NCI-H2227 treated with DMSO at 0.1 percent for 48 hours (cell line): ENCODE results near the gene PDLIM5.
"Not testable (repeated sequence)": the region's sequence is repeated elsewhere in the genome, so short reads cannot be mapped to it uniquely, and the experiment has no call there.

Source experiments
- DNase-seq: peaks from one replicate; lab custom pipeline; 2025; lab: John Stamatoyannopoulos, UW

Gene PDLIM5

DNA sequence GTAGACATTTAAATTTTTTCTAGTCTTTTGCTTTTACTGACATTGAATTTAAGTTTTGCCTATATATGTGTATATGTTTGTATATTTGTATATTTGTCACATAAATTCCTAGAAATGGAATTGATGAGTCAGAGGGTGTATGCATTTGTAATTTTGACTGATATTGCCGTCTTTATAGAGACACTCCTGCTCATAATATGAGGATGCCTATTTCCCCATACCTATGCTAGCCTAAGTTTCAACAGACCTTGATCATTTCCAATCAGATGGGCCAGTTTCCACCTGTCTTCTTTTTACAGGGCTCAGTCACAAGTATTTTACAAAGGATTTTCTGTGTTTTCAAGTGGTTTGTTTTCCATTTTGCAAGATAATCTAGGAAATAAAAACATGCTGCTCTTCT is 10.8 kb downstream of the PDLIM5 start:
- DNase-seq = no peak

DNA sequence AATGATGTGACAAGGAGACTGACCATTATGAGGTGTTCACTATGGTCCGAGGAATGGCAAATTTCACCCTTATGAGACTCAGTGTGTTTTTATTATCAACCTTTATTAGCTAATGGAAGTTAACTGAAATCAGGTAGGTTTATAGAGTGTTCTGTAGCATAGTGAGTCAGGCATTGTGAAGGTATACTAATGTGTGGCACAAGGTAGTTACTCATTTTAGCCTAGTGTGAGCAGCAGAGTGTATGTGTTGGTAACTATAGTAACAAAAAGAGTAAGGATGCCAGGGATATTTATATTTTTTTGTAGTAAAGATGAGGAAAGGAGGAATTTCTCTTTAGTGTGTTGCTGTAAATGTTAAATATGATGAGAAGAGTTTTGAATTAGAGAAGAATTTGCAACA is 12.0 kb downstream of the PDLIM5 start:
- no peak for DNase-seq

DNA sequence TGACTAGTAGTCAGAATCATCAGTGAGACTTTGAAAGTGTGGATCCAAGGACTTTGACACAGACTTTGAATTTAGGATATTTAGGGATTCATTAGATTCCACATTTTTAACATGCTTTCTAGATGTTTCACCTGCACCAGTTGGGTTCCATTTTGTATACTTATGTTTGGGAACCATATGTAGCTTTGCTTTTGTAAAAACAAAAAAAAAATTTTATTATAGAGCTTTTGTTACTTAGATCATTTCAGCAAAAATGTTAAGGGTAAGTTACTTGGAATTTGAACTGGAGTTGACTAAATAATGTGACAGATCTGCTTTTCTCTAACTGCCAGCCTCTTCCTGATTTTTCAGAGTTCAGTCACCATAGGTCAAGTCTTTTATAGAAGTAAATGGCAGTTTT is 14.6 kb downstream of the PDLIM5 start:
- DNase-seq = no peak

DNA sequence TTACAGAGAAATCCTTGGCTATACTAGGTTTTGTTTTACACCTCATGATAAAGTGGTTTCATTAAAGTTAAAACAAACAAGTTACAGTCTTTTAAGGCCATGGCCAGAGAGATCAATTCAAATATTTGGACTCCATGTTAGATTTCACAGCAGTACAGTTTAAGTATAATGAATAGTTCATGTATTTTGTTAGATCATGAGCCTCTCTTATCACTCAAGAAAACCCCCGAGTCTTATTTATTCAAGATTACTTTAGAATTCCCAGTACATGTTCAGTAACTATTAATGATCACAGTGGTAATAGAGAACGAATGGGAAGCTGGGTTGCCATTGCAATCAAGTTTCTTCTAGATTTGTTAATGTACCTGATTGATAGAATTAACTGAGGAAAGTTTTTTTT is 15.2 kb downstream of the PDLIM5 start:
- DNase-seq = no peak

DNA sequence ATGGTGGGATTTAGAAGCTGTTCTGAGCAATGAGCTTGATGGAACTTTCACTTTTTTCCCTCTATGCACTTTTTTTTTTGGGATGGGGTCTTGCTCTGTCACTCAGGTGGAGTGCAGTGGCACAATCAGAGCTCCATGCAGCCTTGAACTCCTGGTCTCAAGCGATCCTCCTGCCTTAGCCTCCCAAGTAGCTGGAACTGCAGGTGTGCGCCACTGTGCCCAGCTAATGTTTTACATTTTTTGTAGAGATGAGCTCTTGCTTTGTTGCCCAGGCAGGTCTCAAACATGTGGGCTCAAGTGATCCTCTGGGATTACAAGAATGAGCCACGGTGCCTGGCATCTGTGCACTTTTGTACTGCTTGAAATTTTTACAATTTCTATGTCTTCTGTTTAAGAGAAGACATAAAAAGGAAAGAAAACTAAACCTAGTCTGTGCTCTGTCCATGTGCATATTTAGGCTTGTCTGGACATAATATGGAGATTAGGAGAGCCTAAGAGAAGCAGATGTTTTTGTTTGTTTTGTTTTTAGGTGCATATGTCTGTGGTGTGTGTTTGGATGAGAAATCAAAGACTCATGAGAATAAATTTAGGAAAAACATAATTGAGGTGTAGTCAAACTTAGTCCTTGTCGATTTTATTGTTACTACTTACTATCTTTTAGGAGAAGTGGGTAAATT is 16.5 kb downstream of the PDLIM5 start:
- DNase-seq = no peak

DNA sequence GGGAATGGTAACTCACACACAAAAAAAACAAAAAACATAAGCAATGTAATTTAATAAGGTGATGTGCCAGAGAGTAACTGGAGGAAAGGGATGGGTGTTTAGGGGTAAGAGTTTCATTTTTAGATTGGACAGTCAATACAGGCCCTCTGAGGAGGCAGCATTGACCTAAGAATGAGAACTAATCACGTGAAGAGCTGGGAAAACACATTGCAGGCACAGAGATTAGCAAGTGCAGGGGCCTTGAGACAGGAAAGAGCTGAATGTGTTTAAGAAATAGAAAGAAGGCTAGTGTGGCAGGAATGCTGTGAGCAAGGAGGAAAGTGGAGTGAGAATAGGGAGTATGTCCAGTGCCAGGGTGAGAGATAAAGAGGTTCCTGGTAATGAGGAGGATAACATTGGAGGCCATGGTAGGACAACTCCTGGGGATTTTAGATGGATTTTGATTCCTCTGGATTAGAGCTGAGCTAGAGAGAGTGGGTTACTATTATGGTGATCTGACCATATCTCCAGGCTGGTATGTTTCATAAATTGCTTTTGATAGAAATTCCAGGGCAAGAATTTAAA is 17.6 kb downstream of the PDLIM5 start:
- DNase-seq = no peak

DNA sequence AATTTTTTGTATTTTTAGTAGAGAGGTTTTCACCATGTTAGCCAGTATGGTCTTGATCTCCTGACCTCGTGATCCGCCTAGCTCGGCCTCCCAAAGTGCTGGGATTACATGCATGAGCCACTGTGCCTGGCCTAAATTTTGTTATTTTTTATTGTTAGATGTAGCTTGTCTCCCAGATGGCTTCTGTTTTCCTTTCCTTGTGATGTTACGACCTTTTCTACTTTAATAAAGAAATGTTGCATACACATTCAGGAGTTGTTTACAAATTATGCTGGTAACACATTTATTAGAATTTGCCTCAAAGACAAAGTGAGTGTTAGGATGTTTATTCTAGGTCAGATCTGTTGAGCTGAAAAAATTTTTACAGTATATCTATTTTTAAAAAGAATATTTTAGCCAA is 18.4 kb downstream of the PDLIM5 start:
- DNase-seq = no peak

DNA sequence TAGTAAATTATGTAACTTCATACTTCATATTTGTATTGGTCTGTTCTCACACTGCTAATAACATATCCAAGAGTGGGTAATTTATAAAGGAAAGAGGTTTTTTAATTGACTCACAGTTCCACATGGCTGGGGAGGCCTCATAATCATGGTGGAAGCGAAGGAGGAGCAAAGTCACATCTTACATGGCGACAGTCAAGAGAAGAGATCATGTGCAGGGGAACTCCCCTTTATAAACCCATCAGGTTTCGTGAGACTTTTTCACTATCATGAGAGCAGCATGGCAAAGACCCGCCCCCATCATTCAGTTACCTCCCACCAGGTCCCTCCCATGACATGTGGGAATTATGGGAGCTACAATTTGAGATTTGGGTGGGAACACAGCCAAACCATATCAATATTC is 19.0 kb downstream of the PDLIM5 start:
- DNase-seq = not testable (repeated sequence)

DNA sequence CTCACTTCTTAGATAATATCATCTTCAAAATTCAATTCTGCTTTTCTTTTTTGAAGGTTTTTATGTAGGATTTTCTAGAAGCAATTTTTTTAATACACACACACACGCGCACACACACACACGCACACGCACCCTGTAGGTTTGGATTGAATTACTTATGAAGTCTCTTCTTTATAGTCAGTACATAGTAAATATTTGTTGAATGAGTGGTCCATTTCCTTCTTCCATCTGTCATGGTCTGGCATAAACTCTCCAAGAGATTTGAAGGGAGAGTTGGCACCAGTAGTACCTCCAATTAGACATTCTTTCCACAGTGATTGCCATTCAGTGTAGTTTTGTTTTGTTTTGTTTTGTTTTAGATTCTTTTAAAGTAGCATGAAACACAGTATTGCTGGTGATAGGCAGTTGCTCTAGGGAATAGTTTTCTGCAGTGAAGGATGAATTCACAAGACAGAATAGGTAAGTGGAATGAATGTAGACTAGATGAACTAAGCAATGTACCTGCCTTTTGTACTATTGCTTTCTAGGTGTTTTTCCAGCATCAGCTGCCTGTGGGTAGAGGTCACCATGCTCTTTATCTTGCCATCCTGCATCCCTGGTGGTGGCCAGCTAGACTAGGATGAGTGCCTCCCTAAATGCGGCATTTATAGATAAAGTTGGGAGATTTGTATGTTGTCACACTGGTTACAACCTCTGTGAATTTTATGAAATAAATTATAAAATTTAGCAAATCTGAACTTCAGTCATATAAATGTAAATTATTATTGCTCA is 20.5 kb downstream of the PDLIM5 start:
- DNase-seq = no peak

DNA sequence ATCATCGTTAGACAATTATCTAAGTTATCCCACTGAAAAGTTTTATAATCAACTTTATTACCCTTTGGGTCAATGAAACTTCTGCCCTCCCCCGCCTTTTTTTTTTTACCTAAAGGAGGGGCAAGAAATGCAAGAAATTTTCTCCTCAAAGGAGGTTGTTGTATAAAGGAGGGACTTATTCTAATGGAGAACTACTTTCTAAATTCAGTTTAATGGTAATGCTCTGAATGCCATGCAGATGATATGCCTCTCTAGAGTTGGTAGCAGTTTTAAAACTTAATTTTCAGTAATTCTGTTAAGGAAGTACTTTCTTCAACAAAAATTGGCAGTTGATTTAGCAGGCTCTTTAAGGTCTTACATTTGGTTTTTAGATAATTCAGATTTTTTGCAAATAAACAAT is 23.3 kb downstream of the PDLIM5 start:
- DNase-seq = no peak

DNA sequence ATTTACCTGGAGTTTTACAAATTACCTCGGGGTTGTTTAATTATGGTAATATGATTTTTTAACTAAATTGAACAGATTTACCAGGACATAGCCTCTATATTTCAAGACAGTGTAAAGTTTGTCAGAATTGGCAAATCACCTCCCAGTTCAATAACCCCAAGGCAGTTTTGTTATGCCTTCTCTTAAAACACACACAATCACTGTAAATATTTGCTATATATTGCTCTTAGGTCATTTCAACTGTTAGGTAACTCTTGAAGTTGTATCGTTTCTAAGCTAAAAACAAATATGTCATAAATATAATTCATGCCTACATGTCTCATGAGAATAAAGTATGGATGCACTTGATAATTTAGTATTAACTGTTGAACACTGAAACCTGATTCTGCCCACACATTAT is 24.1 kb downstream of the PDLIM5 start:
- no peak for DNase-seq

DNA sequence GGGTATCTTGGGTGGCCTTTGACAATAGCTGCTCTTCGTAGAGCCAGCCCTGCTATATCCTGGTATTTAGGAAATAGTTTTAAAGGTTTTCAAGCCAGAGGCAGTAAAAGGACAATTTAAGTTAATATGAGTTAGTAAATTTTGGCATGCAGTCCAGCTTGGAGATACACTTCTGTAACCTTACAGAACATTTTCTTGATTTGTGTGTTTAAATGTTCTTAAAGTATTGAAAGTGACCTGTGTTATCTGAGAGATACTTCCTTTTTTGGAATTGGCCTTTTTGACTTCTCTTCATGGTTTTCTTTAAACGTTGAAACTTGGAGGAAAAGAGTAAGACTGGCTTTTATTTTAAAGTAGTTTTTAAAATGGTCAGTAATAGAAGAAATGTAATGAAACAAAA is 25.5 kb downstream of the PDLIM5 start:
- no peak for DNase-seq

DNA sequence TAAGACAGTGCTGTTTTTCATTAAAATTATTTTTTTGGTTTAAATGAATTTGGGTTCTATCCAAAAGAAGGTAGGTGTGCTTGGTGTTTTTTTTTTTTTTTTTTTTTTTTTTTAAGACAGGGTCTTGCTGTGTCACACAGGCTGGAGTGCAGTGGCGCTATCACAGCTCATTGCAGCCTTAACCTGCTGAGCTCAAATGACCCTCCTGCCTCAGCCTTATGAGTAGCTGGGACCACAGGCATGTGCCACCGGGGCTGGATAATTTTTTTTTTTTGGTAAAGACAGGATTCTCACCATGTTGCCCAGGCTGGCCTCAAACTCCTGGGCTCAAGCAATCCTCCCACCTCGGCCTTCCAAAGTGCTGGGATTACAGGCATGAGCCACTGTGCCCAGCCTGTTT is 27.1 kb downstream of the PDLIM5 start:
- DNase-seq = not testable (repeated sequence)

DNA sequence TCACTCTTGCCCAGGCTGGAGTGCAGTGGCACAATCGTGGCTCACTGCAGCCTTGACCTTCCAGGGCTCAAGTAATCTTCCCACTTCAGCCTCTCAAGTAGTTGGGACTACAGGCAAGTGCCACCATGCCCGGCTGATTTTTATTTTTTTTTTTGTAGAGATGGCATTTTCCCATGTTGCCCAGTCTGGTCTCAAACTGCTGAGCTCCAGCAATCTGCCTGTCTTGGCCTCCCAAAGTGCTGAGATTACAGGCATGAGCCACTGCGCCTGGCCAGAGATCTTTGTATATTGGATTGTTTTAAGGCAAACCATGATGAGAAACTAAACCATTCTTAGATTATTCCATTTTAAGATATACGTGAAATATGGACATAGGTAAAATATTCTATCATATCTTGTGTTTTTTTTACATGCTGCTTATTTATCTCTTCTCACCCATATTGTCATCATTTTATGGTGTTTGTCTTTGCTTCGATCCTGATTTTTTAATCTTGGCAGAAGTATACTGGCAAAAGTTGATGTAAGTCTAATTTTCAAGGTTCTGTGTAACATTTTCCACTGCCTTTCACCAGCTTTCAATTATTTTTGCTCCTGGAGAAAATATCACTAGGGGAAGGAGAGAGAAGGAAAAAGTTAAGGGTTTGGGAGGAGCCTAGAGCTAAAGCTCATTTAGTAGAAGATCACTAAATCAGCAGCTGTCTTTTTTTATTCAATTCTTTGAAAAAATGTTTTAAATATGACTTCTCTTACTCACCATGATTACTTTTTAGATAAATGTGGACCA is 27.8 kb downstream of the PDLIM5 start:
- DNase-seq = no peak

DNA sequence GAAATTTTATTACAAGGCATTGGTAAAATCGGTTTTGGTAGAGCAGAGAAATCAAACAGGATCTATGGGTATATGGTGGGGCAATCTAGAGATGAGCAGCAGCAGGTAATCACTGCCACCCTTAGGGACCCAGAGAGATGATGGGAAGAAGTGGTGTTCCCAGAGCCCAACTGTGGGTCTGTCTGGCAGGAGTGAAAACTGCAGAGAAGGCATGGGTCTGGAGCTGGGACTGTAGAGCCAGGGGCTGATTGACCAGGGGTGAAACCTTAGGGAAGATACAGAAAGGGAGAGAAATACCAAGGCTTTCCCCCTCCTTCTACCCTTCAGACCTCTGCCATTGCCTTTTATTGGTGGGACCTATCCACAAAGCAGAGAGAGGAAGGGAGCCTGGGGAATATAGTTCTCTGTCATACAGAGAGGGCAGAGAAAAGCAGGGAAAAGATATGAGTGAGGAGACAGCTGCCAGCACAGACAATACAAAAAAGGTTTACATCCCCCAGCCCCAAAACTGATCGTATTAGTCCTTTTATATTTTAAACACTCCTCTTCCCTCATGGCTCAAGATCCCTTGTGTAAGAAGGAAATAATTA is 28.7 kb downstream of the PDLIM5 start:
- DNase-seq = no peak

DNA sequence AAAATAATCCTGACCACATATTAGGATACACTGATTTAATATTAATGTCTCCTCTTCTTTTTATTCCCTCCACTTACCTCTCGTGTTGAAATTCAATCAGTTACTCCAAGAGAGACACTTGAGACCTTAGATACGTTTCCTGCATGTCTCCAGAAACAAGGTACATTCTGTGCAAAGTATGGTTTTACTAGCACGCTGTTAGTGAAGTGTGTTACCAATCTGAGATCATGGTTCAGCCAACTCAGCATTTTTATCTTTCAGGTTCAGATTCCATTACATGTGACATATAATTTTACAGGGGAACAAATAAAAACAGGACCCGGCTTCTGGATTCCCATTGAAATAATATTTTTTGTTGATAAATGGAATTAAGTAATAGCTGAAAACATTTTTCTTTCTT is 32.2 kb downstream of the PDLIM5 start:
- DNase-seq = no peak

DNA sequence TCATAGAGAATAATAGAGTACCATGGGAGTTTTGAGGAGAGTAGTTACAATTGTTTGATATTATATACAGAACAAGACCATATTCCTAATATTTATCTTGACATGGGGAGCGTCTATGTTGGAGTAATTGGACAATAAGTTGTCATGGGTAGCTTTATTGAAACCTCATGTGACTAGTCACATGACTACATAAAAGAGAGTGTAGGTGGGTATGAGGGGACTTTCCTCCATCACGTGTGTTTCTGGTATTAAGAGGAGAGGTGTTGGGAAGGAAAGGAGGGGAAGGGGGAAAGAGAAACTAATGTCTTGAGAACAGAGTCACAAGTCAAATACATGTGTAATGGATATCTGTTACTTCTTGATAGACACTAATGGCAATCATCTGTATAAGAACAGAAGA is 33.1 kb downstream of the PDLIM5 start:
- no peak for DNase-seq

DNA sequence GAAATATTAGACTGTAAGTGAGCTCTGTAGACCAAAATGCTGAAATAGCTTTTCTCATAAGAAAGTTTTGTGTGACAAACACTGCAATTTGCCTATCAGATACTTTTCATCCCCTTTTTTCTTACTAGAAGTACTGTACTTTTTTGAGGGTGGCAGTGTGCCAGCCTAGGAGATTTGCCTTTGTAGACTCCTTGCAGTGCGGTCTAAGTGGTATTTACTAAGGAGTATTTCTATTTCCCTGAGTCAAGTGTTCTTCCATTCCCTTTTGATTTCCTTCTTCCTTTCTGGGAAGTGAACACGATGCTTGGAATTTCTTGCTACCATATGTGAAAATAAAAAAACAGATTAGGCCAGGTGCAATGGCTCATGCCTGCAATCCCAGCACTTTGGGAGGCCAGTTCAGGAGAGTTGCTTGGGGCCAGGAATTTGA is 34.6 kb downstream of the PDLIM5 start:
- no peak for DNase-seq

DNA sequence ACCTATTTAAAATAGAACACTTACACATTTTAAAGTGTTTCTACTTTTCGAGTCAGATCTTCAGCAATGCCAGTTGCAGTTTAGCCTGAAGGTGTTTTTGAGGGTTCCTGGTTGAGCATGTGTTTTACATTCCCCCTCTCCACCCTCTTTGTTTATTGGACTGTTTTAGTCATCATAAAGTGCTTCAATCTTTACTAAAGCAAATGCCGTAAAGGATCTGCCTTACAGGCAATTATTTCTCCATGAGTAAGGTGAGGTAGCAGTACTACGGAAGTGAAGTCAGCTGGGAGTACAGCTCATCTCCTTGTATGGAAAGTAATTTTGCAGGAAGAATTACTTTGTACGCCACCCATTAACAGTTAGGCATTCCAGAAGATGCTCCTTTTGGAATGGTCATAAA is 36.9 kb downstream of the PDLIM5 start:
- DNase-seq = no peak

DNA sequence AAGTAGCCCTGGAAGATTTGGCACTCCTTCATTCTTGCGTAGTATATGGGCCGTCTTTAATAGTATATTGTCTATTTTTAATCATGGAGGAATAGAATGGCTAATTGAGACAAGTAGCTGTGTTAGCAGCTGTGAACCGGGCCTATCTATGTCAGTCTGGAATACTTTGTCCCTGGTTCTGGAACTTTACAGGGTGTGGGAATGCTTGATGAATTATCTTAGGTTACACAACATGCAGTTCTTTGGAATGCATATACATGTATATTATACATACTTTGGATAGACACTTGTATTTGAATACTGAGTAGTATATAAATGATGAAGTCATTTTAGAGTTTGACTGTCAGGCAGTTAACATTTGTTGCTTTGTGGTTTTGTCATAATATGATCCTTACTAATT is 37.4 kb downstream of the PDLIM5 start:
- DNase-seq = no peak

DNA sequence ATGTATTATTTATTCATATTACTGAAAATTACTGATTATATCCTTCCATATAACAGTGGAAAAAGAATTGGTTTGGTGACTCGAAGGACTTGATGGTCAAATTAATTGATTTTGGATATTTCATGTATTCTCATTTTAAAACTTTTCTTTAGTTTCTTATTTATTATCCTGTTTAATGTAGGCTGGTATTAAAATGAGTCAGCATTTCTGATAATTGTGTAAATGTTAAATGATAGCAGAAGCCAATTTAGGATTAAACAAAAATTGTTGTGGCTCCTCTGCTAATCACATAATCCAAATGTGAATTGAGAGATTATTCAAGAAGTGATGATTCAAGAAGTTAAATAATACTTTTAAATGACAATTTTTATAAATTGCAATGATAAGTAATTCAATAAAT is 38.7 kb downstream of the PDLIM5 start:
- DNase-seq = no peak

DNA sequence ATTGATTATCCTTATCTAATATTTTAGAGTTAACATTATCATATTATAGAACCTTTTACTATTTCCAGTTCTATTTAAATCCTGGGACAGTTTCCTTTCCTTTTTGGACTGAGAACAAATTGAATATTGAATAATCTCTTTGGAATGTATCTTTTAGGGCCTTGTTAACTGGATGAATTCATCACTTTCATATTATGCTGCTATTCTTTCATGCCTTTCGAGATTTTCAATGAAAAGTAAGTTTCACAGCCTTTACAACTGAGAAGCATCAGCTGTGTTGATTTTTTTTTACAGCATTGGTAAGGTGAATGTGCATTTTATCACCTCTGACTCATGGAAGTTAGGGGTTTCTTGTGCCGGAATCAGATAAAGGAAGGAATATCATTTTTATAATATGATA is 39.6 kb downstream of the PDLIM5 start:
- DNase-seq = no peak
